ENCODE data around the gene SENP3. TPM values are rescaled to one million over a fixed set of nuclear protein-coding genes. Genes with fewer than 3 reads are reported as not detected.

Gene SENP3
- total RNA-seq, 1 donor from 2014 or later: 87.0 TPM

- DNase-seq (no peak), ATAC-seq (no peak)
- Histone ChIP-seq H3K27ac (peak overlapping the region; percentile 97), H3K4me3 (peak overlapping the region; percentile 81), H3K36me3 (peaks cover 77% of the 10 kb centered on the region), H3K27me3 (ENCODE audit: low read depth) (no peaks in the 10 kb centered on the region), H3K9me3 (no peaks in the 10 kb centered on the region), H3K4me1 (peaks cover 68% of the 10 kb centered on the region)
- no peak for TF ChIP-seq CTCF (IDR thresholded peaks at IDR 0.05)
- intact Hi-C loops (cut with DNase I): no loop called here
Measured at GRCh38 chr17:7574176-7574953, 12.6 kb downstream of the SENP3 start.

DNA sequence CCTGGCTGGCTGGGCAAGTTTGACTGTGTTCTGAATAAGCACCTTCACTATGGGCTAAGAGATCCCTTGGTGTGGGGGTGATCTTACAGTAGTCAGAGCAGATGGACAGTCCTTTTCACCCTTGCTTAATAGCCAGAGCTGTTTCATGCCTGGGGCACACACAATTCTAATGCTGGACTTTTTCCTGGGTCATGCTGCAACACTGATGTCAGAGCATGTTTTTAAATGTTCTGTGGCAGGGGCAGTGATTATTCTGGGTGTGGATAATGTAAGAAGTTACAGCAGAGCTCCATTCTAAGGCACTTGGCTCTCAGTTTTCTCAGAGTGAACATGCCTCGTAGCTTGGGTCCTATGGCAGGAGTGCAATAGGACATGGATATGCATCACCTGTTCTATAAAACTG lies 13.8 kb downstream of the SENP3 start:
- H3K4me3 ChIP-seq: peak overlapping the region; percentile 81
- no peaks in the 10 kb centered on the region for H3K9me3 ChIP-seq
- H3K27me3 ChIP-seq (ENCODE audit: low read depth): no peaks in the 10 kb centered on the region
- peaks cover 79% of the 10 kb centered on the region for H3K4me1 ChIP-seq
- H3K27ac ChIP-seq: peak overlapping the region; percentile 6
- DNase-seq (no peak), ATAC-seq (no peak)
- intact Hi-C loops (cut with DNase I): no loop called here
- peaks cover 66% of the 10 kb centered on the region for H3K36me3 ChIP-seq
- TF ChIP-seq CTCF (IDR thresholded peaks at IDR 0.05): no peak

DNA sequence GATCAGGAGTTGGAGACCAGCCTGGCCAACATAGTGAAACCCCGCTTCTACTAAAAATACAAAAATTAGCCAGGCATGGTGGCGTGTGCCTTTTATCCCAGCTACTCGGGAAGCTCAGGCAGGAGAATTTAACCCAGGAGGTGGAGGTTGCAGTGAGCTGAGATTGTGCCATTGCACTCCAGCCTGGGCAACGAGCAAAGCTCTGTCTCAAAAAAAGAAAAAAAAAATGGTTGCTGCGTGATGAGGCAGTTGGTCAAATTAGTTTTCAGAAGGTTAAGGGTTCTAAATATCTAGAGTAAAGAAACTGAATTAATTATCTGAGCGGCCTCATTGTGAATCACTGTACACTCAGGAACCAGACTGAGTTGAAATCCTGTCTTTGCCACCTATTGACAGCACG lies 14.2 kb downstream of the SENP3 start:
- H3K27me3 ChIP-seq (ENCODE audit: low read depth): no peaks in the 10 kb centered on the region
- H3K4me1 ChIP-seq: peaks cover 79% of the 10 kb centered on the region
- ATAC-seq: no peak
- peaks cover 61% of the 10 kb centered on the region for H3K36me3 ChIP-seq
- peak overlapping the region; percentile 81 for H3K4me3 ChIP-seq
- no peak for TF ChIP-seq CTCF (IDR thresholded peaks at IDR 0.05)
- intact Hi-C loops (cut with DNase I): no loop called here
- DNase-seq: no peak
- H3K27ac ChIP-seq: no peak overlapping the region
- no peaks in the 10 kb centered on the region for H3K9me3 ChIP-seq

DNA sequence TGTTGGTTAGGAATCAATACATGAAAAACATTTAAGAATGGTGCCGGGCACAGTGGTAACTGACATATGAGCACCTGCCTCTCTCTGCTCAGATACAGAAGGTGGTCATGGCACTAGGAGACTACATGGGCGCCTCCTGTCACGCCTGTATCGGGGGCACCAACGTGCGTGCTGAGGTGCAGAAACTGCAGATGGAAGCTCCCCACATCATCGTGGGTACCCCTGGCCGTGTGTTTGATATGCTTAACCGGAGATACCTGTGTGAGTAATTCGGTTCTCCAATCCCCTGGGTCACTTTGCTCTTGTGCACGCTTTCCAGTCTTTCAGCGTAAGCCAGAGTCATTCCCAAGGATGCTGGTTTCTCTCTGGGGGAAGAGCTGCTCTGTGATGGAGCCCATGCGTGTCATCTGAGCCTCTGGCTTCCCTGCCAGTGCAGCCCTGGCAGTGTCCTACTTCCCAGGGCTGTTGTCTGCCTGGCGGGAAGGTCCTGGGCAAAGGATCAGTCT lies 14.8 kb downstream of the SENP3 start:
- DNase-seq (no peak), ATAC-seq (no peak)
- no peak for TF ChIP-seq CTCF (IDR thresholded peaks at IDR 0.05)
- peaks cover 56% of the 10 kb centered on the region for H3K36me3 ChIP-seq
- no peak overlapping the region for H3K27ac ChIP-seq
- intact Hi-C loops (cut with DNase I): no loop called here
- H3K9me3 ChIP-seq: no peaks in the 10 kb centered on the region
- peak overlapping the region; percentile 14 for H3K4me3 ChIP-seq
- no peaks in the 10 kb centered on the region for H3K27me3 ChIP-seq (ENCODE audit: low read depth)
- peaks cover 74% of the 10 kb centered on the region for H3K4me1 ChIP-seq

DNA sequence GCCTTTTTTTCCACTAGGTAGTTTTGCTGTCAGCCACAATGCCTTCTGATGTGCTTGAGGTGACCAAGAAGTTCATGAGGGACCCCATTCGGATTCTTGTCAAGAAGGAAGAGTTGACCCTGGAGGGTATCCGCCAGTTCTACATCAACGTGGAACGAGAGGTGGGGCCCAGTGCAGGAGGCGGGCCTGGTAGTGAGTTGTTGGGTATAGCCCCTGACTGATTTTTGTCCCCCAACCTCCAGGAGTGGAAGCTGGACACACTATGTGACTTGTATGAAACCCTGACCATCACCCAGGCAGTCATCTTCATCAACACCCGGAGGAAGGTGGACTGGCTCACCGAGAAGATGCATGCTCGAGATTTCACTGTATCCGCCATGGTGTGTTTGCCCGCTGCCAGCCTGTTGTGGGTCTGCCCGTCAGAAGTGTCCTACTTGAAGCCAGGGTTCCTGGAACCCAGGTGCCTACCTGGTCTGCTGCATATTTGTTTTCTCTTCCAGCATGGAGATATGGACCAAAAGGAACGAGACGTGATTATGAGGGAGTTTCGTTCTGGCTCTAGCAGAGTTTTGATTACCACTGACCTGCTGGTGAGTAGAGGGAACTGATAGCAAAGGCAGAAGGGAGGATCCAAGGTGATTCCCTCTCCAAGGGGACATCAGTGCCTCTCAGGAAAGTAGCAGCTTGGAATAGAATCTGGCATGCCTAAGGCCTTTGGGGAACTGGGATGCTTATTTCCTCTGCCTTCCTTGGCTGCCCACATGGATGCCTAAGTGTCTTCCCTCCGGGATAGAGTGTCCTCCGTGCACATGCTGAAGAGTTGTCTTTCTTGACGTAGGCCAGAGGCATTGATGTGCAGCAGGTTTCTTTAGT lies 15.8 kb downstream of the SENP3 start:
- Histone ChIP-seq H3K27ac (no peak overlapping the region), H3K36me3 (peaks cover 56% of the 10 kb centered on the region), H3K4me3 (peak overlapping the region; percentile 78), H3K27me3 (ENCODE audit: low read depth) (no peaks in the 10 kb centered on the region), H3K4me1 (peaks cover 74% of the 10 kb centered on the region), H3K9me3 (no peaks in the 10 kb centered on the region)
- intact Hi-C loops (cut with DNase I): no loop called here
- no peak for ATAC-seq
- TF ChIP-seq CTCF (IDR thresholded peaks at IDR 0.05): no peak
- no peak for DNase-seq

Measured in lower lobe of right lung (tissue), 2 donors.